Hippocampal formation (tissue), 2 donors: ENCODE results near the gene TFEB.

Experiments used
- DNase-seq, 2 donors: peaks; one replicate each; lab custom pipeline; 2025; lab: John Stamatoyannopoulos, UW

Gene TFEB

DNA sequence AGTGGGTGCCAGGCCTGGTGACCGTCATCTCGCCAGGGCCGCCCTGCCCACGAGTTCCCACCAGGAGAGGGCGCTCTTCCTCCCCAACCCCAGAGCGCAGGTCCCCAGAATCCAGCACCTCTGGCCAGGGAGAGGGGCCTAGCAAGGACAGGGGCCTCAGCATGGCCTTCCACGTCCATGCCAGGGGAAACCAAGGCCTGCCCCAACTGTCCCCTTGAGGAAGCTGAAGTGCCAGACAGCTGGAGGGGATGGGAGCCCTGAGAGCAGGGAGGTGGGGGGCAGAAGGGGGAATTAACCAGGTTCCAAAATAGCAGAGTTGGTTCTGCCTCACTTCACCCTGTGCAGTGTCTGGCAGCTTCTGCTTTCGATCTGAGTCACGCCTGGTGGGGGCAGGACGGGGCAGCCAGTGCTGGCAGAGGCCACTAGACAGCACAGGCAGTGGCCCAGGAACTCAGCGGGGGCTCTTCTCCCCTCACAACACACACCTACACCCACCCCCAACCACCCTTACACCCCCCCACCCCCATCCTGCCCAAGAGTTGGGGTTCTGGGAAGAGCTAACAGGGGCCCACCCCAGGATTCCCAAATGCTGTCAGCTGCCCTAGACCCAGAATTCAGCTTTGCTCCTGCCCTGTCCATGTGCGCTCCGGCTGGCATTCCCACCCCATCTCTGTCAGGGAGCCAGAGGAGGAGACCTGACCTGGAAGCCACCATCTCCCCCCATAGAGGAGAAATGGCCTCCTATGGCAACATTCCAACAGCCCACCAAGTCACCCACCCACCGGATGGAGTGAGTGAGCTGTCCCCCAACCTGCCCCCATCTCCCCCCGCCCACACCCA, 29.2 kb downstream of the TFEB start:
- DNase-seq: peak; percentile 71 to 89

DNA sequence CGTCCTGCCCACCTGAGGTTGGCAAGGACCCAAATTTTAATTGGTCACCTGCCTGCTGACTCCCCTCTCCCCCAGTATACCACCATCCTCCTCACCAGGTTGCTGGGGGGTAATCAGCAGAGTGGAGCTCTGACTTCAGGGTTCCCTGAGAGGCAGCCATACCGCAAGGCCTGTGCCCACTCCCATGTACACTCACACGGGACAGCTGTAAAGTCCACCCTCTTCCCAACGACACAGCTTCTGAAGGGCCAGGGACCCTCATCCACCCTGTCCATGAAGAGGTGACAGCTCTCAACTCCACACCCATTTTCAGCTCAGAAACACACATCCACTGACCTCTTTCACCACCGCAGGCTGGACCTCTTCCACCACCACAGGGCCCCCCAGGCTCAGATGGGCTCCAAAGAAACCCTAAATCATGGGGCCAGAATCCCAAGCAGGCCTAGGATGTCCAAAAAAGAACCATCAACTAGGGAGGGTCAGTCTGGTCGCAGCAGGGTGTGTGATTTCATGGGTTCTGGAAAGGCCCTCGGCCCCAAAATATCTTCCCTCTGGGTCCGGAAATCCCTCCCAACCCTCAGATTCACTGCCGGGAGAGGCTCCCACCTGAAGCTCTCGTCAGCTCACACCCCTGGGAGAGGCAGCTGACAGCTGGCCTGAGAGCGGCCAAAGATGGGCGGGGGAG, 30.0 kb downstream of the TFEB start:
- no peak for DNase-seq

DNA sequence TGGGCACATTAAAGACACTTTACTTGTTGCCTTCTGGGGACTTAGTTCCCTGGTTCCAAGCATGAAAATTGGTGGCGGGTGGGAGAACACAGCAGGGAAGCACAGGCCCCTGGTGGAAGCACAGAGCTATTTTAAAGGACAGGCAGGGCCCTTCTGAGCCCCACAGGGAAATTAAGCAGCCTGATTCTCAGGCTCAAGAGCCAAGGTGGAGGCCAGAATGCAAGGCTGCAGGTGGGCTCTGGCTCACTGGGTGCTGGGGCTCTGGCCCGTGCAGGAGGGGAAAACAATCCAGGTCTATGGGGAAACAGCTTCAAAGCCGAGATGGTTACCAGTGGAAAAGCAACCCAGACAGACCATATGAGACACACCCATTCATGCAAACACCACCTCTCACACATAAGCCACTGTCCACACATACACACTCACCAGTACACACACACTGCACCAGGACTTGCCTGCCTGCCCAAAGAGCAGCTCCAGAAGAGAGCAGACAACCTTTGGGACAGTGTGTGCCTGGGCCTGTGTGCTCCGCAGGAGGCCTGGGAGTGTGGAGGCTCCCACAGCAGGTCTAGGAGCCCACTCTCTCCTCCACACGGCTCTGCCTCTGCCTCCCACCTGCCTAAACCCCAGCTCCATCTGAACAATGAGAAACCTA, 30.6 kb downstream of the TFEB start:
- no peak for DNase-seq

DNA sequence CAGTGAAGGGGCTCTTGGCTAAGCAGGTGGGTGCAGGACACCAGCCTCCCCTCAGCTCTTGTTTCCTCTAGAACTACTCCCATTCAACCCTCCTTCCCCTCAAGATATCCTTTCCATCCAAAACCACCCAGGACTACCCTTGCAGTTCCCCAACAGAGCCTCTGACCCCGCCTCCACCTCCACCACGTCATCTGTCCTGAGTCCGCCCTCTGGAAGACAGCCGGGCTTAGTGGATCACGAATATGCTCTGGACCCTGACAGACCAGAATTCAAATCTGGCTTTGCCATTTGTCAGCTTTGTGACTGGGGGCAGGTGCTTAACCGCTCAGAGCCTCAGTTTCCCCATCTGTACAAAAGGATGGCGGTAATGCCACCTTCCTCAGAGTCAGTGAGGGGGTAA, 31.4 kb downstream of the TFEB start:
- DNase-seq: peak in 1 of 2 donors; percentile 45

DNA sequence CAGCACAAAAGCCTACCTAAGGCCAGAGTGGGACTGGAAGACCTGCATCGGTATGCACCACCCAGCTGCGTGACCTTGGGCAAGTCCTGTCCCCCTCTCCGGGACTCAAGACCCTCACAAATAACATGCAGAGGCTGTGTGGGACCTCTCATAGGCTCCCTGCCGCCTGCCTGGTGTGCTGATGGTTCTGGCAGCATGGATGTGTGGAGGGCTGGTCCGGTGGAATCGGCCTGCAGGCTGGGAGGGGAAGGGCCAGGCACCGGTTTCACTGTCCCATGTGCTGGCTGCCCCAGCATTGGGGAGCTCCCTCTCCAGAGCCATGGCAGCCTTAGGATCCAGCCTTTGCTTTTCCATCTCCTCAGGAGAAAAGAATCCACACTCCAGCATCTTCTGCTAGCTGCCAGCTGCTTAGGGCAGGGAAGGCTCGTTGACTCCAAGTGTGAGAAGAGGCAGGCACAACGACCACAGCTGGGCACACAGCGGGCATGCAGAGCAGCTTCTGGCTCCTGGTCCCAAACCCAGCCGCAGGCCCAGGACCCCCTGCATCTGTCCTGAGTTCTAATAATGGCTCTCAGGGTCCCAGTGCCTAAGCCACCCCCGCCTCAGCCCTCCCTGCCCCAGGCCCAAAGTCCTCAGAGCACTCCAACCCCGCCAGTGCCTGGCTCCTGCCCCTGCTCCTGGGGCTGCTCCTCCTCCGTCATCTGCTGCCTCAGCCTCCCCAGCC, 32.5 kb downstream of the TFEB start:
- DNase-seq: no peak

DNA sequence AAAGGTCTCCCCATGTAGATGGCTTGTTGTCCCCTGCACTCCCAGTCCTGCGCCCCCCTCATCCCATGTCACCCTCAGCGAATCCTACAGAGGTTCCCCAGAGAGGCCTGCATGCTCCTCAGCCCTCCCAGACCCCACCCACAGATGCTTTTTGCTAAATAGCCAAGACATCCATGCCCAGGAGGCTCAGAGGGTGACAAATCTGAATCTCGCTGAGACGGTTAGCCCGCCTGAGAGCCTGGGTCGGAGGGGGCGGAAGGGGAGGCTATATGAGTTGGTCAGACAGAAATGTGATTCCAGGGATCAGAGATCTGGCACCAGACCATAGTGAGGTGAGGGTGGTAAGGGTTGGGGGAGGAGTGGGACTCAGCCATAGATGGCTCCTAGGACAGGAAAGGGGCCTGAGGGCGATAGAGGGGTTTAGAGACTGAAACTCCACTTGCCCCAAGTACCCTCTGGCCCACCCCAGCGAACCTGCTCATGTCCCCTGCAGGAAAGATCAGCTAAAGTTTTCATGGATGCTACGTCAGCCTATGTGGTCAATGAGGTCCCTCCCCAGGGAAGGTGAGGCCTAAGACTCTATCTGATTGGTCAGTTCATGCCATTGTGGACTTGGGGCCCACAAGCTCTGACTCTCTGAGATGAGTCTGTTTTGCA, 33.2 kb downstream of the TFEB start:
- no peak for DNase-seq

DNA sequence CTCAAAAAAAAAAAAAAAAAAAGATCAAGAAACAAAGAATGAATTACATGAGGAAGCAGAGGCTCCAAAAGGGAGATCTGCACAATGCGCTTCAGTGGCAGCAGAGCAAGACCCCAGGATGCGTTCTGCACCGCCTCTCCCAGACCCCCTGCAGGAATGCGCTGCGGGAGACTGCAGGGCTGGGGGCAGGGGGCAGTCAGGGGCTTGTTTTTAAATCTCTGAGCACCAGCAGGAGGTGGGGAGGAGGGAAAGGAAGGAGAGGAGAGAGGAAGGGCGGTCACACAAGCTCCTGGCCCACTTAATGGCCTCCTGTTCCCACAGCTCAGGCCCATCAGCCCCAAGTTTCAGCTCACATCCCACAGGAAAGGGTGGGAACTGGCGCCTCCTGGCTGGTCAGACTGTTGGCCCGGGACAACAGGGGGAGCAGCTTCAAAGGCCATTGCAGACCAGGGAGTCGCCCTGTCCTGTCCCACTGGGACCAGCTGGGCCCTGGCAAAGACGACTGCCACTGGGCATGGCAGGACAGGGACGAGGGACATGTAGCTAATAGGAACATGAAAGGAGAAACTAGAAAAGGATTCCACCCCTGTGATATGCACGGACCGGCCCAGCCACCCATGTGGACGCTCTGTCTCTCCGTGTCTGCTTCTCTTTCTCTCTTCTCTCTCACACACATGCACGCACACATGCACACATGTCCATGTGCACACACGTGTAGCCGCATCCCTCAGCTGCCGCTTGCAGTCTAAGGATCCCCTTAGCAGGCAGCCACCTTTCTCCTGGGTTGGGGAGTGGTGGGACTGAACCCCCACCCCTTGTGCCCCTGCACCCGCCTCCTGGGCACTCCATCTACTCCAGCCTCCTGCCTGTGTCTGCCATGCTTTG, 34.7 kb downstream of the TFEB start:
- DNase-seq: peak in 1 of 2 donors; percentile 51

DNA sequence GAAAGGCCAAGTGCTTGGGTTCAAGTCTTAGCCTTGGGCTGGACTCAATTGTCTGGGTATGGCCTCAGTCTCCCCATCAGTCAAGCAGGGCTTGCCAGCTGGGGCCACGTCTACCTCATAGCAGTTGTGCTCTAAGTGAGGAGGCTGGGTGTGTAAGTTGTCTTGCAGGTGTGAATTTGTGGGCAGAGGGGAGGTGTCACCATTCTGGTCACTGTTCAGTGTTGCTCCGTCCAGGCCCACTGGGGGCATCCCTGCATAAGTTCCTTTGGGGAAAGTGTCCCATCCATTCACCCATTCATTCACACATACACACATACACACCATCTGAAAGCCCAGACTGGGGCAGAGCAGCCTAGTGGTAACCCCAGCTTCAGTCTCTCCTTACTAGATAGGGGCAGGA, 36.3 kb downstream of the TFEB start:
- no peak for DNase-seq

DNA sequence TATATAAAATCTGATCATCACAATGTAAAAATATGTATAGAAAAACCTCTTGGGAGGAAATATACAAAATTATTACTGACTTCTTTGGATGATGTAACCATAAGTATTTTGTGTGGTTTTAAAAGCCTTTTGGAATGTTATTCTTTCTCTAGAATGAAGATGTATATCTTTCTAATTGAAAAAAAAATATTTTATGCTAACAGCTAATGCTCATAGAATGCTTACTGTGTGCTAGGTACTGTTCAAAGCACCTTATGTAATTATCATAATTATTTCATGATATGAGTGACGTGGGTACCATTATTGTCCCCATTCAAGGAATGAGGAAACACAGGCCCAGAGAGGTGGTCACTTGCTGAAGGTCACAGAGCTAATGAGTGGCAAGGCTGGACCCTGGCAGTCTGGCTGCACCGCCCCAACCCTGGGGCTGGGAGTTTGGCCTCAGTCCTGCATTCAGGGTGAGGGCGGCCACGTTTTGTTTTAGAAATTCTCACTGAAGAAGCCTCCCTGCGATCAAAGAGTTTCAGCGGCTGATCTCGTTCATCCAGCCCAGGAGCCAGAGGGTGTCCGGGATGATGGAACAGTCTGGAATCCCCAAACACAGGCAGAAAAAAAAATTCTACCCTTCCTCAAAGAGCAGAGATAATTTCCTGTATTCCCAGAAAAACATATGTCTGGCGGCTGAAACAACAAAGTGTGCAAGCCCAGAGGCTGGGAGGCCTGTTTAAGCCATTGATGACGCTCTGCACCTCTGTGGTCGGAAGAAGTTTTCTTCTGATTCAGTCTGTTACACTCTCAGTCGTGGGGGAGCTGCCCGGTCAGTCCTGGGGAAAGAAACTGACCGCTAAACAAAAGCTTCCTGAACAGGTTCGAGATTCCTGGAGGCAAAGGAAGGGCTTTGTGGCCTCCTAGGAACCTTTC, 37.3 kb downstream of the TFEB start:
- no peak for DNase-seq

DNA sequence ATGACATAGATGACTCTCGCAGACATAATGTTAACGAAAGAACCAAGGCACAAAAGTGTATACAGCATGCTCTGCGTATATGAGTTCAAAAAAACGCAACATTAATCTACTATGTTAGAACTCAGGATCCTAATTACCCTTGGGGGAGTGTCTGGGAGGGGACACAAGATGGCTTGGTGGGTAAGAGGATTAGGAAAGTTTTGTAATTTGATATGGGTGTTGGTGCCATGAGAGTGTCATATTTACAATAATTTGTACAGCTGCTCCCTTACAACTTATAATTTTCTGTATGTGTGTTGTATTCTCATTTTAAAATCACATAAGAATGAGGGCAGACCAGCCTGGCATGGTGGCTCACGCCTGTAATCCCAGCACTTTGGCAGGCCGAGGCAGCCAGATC, 38.6 kb downstream of the TFEB start:
- DNase-seq: no peak

DNA sequence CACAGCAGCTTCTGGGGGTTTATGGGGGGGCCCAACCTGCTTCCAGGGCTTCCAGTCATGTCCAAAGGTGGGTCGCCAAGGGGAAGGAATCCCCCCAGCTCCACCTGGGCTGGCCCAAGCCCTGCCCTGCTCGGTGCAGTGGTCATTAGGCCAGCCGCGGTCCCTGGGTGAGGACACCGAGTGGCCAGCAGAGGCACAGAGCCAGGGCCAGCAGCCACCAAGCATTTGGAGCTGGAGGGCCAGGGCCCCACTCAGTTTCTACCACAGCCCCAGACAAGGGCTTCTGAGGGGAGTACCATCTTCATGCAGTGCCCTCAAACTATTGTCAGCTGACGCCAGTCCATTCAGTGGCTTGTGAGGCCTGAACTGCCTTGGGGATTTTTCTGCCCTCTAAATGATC, 39.6 kb downstream of the TFEB start:
- DNase-seq: peak in 1 of 2 donors; percentile 28

DNA sequence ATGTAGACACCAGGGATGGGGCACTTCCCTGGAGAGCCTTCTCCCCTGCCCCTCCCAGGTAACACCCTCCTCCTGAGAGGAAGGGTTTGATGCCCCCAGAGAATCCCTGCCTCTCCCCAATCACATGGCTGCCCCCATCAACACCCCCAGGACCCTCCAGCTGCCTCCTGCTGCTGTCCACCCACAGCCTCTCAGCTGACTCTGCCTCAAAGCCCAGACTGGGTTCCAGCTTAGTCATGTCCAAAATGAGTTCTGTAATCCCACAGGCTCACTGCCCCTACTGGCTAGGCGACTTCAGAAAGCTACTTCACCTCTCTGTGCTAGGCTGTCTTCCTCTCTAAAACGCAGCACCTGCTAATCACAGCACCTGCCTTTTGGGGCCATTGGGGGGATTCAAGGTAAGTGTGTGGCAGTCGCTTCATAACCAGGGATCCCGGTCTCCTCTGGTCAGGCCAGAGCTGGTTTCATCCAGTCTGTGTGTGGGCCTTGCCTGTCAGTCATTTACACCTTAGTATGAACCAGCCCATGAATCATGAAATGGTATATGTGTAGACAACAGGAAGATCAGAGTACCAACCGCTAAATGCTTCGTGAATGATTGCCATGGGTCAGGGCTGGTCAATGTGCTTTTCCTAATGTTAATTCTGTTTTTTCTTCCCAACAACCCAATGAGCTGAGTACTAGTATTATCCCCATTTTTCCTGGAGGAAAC, 40.4 kb downstream of the TFEB start:
- DNase-seq: no peak

DNA sequence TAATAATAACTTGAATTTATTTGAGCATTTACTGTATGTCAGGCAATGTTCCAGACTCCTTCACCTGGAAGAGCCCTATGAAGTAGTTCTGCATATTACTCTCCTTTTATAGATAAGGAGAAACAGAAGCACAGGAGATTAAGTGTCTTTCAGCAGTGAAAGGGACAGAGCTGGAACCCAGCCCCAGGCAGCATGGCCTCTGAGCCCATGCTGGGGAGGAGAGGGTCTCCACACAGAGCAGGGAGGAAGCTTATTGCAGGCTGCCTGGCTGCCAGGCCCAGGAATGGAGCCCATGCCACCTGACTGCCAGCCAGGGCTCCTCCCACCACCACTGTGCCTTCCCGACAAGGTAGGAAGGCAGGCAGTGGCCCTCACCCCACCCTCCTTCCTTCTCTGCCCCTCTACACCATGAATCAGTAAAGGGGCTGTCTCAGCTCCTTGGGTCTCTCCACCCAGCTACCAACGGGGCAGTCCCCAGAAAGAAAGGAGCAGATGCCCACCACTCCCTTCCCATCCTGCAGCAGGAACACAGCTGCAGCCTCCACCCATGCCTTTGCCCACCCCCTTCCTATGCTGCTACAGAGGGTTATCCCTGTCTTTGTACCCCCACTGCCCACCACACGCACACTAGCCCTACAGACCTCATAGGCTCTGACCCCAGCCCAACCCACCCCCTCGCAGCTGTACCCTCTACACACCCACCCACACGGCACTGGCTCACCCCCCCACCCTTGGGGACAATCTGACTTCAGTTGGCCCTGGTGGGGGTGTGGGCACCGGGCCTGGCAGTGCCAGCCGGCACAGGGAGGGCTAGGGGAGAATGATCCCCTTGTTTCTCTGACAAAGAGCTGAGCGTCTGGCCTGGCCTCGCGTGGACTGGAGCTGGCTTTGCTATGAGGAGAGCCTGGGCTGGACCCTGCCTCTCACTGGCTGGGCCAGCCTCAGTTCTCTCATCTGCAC, 41.8 kb downstream of the TFEB start:
- peak; percentile 93 to 94 for DNase-seq

DNA sequence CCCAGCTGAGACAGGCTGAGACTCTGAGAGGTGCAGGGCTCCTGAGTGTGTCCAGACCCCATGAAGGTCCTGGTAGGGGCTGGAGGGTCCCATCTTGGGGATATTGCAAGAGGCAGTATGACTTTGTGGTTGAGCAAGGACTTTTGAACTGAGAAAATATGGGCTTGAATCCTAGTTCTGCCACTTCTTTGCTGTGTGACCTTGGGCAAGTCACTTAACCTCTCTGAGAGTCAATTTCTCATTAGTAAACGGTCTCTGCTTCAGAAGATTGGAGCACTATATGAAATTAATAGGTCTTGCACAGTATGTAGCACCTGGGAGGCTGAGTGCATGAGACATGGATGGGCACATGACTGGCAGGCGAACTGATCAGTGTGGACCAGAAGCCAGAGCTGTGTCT, 42.7 kb downstream of the TFEB start:
- no peak for DNase-seq

DNA sequence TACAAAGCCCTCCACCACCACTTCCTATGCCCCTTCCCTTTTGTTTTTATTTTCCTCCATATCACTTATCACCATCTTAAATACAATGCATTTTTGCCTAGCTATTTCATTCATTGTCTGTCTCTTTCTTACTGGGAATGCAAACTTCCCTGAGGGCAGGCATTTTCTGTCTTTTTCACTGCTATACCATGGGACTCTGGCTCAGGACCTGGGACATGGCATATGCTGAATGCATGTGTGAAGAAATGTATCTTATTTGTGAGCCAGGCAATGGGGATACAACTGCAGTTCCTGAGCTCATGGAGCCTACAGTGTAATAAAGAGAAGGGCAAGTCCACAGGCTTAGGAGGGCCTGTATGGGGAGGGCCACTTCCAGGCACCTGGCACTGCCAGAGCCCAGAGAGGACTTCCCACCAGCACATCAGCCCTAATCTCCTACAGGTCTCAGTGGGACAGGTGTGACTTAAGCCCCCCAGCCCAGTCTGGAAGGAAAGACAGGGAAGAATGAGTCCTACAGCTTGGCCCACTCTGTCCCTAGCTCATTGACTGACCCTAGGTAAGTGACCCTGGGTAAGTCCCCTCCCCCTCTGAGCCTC, 43.2 kb downstream of the TFEB start:
- DNase-seq: no peak

DNA sequence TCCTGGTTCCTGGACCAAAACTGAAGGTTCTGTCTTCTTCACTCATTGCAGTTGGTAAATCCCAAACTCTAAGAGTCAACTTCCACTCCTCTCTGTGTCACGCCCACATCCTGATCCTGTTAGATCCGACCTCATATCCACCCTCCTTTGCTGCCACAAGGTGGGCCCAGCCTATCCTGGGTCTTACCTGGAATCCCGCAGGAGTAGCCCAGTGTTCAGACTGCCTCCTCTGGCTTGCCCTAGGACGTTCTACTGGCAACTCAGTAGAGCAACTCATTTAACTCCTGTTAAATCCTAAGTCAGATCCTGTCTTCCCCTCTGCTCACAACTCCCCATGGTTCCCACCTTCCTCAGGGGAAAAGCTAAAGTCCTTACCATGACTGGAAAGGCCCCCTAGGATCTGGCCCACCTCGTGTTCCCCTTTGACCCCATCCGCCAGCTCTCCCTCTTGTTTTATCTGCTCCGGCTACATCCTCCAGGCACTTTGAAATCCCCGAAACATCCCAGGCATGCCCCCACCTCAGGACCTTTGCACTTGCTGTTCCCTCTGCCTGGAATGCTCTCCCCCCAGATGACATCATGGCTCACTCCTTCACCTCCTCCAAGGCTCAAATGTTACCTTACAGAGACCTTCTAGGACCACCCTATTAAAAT, 43.9 kb downstream of the TFEB start:
- no peak for DNase-seq
